Heart left ventricle (tissue), 16 donors: ENCODE data around the gene TFEB. TPM values are rescaled to one million over a fixed set of nuclear protein-coding genes. Genes with fewer than 3 reads are reported as not detected.

ENCODE experiments used
- ATAC-seq, 4 donors: fragments of 200-7000 bp; cut with Tn5 transposase; one replicate each; pipeline ENCODE4 v1.9.1; 2020 to 2022; ENCODE audit warnings: moderate library complexity in 4 of 4, mild to moderate bottlenecking in 3 of 4, moderate number of reproducible peaks in 1 of 4
- DNase-seq, 5 donors: peaks; one replicate each; pipeline ENCODE4 v3.0.0-alpha.2; 2020
- H3K27ac ChIP-seq, 12 donors: fragments of 200-600 bp; sonication (generic) in 4 of 12; one replicate each; pipeline versions ENCODE4 v1.5.0 to v1.8.0; 2016 to 2022; ENCODE audit warnings: mild to moderate bottlenecking in 2 of 12
- H3K27me3 ChIP-seq, 9 donors: fragments of 200-600 bp; sonication (generic) in 2 of 9; one replicate each; pipeline versions ENCODE4 v1.5.1 to v1.8.0; 2016 to 2022; ENCODE audit warnings: mild to moderate bottlenecking in 3 of 9
- H3K36me3 ChIP-seq, 9 donors: fragments of 200-600 bp; sonication (generic) in 2 of 9; one replicate each; pipeline versions ENCODE4 v1.5.0 to v1.8.0; 2018 to 2022; ENCODE audit warnings: mild to moderate bottlenecking in 2 of 9
- H3K4me1 ChIP-seq, 12 donors: fragments of 200-600 bp; sonication (generic) in 4 of 12; one replicate each; pipeline versions ENCODE4 v1.5.0 to v1.8.0; 2016 to 2022; ENCODE audit warnings: mild to moderate bottlenecking in 3 of 12
- H3K4me3 ChIP-seq, 12 donors: fragments of 200-600 bp; sonication (generic) in 4 of 12; one replicate each; pipeline versions ENCODE4 v1.5.0 to v1.8.0; 2017 to 2022; ENCODE audit warnings: mild to moderate bottlenecking in 9 of 12, moderate library complexity in 4 of 12
- H3K9me3 ChIP-seq, 12 donors: fragments of 200-600 bp; sonication (generic) in 4 of 12; one replicate each; pipeline versions ENCODE4 v1.5.0 to v1.8.0; 2016 to 2022; ENCODE audit warnings: mild to moderate bottlenecking in 1 of 12
- CTCF ChIP-seq, 12 donors: fragments of 200-600 bp; sonication (generic) in 4 of 12; IDR thresholded peaks; one replicate each; pipeline versions ENCODE4 v1.5.0 to v1.8.0; 2018 to 2022; ENCODE audit warnings: antibody characterized with exemption in 12 of 12, mild to moderate bottlenecking in 5 of 12
- POLR2A ChIP-seq, 2 donors: fragments of 450-650 bp; IDR thresholded peaks; one replicate each; pipeline ENCODE4 v1.6.1; 2017; ENCODE audit warnings: antibody characterized with exemption in 2 of 2, mild to moderate bottlenecking in 2 of 2, moderate library complexity in 2 of 2
- WGBS, 4 donors: extraction: QIAGEN DNeasy Blood & Tissue Kit in 2 of 4; methylation state at CpG; one replicate each; pipeline versions ENCODE4 v1.1.5 to v1.1.7; 2013 to 2018; 5-methylcytosine and 5-hydroxymethylcytosine counted together
- intact Hi-C, 10 donors: fragments of 100-400 bp; cut with DNase I; formaldehyde crosslinking; loops; one replicate each; pipeline versions ENCODE4 v1.11.1 to v1.14.2; 2022
- polyA plus RNA-seq, 2 donors: library from polyadenylated mRNA; stranded (reverse); fragments of 200-250 nt; gene quantifications; one replicate each; pipeline ENCODE4 v1.2.3, GENCODE V29; 2013
- total RNA-seq, 9 donors: library from RNA; depleted of rRNA in 2 of 9; stranded (reverse); fragments of >200 nt in 2 of 9; fragmentation: NEBNext Ultra II Directional in 3 of 9; extraction: Animal tissue kit (Norgen Biotek cat#: 25700) in 3 of 9; gene quantifications; one replicate each; pipeline versions ENCODE4 v1.1.0 to v1.2.4, GENCODE V29; 2016 to 2023
- donor health status: ischemic (EF 13 %, LVEDD 7.1; RV severe dilation, severe dysfunction).
- donor health status: healthy with polysubstance abuse.
- donor health status: DM: no; HTN: yes; CAD: no.
- donor health status: DM: no; HTN: no; CAD: no.
- donor health status: ischemic (EF 25% LVEDD 6.9; RV normal size, moderate dysfunction).
- donor health status: ischemic (EF 25% LVEDD 5.7; RV mildly dilated, moderate dysfunction).
- donor health status: healthy.
- donor health status: DM: yes; HTN: yes; CAD: no.
- donor health status: ischemic (EF 35%, LVEDD 5.7; RV mildly dilated, moderate dysfunction).
- donor health status: nonischemic (EF 11% LVEDD 7.7; RV severe dilation, severe dysfunction).
- donor health status: DM: yes; HTN: yes; CAD: no.
- donor health status: PGD.
- donor health status: ischemic (EF 29% LVEDD 5.4; RV normal size, mild dysfunction).
- donor health status: nonischemic (EF 23%, LVEDD 6.1; RV moderate dilation, normal function).

Gene TFEB
- total and polyA plus RNA-seq, 11 donors: 26.2 to 47.2 (median 40.4) TPM

DNA sequence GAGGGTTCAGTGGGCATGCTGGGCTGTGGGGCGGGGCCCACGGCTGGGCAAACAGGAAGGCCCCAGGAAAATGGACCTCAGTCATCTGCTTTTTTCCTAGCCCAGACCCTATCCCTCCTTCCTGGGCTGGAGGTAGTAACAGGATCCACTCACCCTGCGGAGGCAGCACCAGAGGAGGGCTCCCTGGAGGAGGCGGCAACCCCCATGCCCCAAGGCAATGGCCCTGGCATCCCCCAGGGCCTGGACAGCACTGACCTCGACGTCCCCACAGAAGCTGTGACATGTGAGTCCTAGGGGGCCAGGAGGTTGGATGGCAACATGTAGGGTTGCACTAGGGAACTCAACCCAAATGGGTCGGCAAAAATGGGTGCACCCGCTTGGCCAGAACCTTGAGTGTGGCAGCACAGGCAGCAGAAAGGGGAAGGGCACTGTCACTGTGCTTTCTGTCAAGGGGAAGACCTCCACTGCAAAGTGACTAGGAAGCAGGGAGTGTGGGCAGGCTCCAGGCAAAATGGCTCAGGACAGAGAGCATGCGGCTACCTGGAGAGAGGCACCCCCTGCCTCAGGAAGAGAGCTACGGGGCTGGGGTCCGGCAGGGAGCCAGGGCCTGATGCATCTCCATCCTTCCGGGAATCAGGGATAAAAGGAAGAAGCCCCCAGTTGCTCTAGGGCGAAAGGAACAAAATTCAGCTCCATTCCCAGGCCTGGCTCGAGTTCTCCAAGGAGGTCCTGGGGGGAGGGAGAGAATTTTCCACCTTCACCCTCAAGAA, 89.2 kb downstream of the TFEB start:
- Histone ChIP-seq H3K4me1 (no peaks in the 10 kb centered on the region), H3K9me3 (no peaks in the 10 kb centered on the region), H3K36me3 (no peaks in the 10 kb centered on the region), H3K27me3 (no peaks in the 10 kb centered on the region), H3K27ac (no peak overlapping the region), H3K4me3 (no peak overlapping the region)
- WGBS, 4 donors: 88 to 94% (median 90%) methylated on average over 9 to 14 of the region's 14 CpGs
- DNase-seq: no peak
- intact Hi-C loops: no loop called here
- TF ChIP-seq POLR2A (IDR thresholded peaks at IDR 0.05): no peak
- TF ChIP-seq CTCF (IDR thresholded peaks at IDR 0.05): no peak
- no peak for ATAC-seq

- 81 to 93% (median 85%) methylated on average over 12 of the region's 12 CpGs for WGBS, 4 donors
- H3K27me3 ChIP-seq: no peaks in the 10 kb centered on the region
- H3K27ac ChIP-seq: no peak overlapping the region
- no peaks in the 10 kb centered on the region for H3K36me3 ChIP-seq
- DNase-seq: peak in 1 of 5 donors; percentile 7
- TF ChIP-seq POLR2A (IDR thresholded peaks at IDR 0.05): no peak
- TF ChIP-seq CTCF (IDR thresholded peaks at IDR 0.05): no peak
- H3K4me3 ChIP-seq: no peak overlapping the region
- H3K9me3 ChIP-seq: no peaks in the 10 kb centered on the region
- no peak for ATAC-seq
- intact Hi-C loops: no loop called here
- no peaks in the 10 kb centered on the region for H3K4me1 ChIP-seq
Measured at GRCh38 chr6:41645007-41645618, 90.3 kb downstream of the TFEB start.

DNA sequence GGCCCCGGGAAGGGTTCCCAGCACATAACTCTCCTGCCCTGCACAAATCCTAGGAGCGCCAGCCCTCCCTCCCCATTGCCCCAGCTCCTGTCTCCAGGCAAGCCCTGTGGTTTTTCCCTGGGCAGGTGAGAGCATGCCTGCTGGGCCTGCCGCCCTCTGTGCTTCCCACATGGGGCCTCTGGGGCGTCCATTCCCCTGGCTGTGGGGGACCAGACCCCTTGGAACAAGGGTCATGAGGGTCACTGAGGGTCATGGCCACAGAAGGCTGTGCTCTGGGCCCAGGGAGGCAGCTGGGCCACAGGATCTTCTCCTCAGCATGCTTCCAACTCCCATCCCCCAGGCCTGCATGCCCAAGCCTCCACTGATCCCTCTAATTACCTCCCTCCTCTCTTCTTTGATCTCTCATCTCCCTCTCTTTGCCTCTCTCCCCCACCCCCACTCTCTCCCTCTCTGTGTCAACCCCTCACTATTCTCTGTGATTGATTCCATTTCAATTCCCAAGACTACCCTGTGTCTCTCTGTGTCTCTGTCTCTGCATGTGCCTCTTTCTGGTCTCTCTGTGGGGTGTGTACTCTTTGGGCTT, 91.0 kb downstream of the TFEB start:
- H3K27me3 ChIP-seq: peaks cover 0 to 1% (median 0%) of the 10 kb centered on the region in 9 donors
- TF ChIP-seq POLR2A (IDR thresholded peaks at IDR 0.05): no peak
- no peak for TF ChIP-seq CTCF (IDR thresholded peaks at IDR 0.05)
- no peaks in the 10 kb centered on the region for H3K9me3 ChIP-seq
- H3K4me3 ChIP-seq: no peak overlapping the region
- no peaks in the 10 kb centered on the region for H3K36me3 ChIP-seq
- DNase-seq (no peak), ATAC-seq (no peak)
- no peak overlapping the region for H3K27ac ChIP-seq
- 82 to 91% (median 91%) methylated on average over 4 of the region's 4 CpGs for WGBS, 4 donors
- intact Hi-C loops: no loop called here
- H3K4me1 ChIP-seq: peaks cover 0 to under 1% (median 0%) of the 10 kb centered on the region in 12 donors

- DNase-seq (no peak), ATAC-seq (no peak)
- H3K9me3 ChIP-seq: no peaks in the 10 kb centered on the region
- TF ChIP-seq CTCF (IDR thresholded peaks at IDR 0.05): no peak
- TF ChIP-seq POLR2A (IDR thresholded peaks at IDR 0.05): no peak
- intact Hi-C loops: no loop called here
- H3K27me3 ChIP-seq: peaks cover 0 to 7% (median 4%) of the 10 kb centered on the region in 9 donors
- H3K36me3 ChIP-seq: no peaks in the 10 kb centered on the region
- peaks cover 0 to 5% (median 0%) of the 10 kb centered on the region in 12 donors for H3K4me1 ChIP-seq
- H3K4me3 ChIP-seq: no peak overlapping the region
- WGBS, 4 donors: 77 to 97% (median 86%) methylated on average over 4 of the region's 4 CpGs
- H3K27ac ChIP-seq: no peak overlapping the region
Measured at GRCh38 chr6:41643899-41644269, 91.5 kb downstream of the TFEB start.
